Iris pigment epithelial cell (primary cell): ENCODE results near the gene SRGN.

Source experiments
- DNase-seq: peaks from one replicate; pipeline ENCODE4 v3.0.0-alpha.2; 2011; ENCODE audit warnings: low read depth

Gene SRGN

GRCh38 chr10:69061305-69062161 lies 26.4 kb upstream of the SRGN start:
- peak; percentile 100 for DNase-seq

- DNase-seq = no peak
Observed at GRCh38 chr10:69062901-69063300, 25.0 kb upstream of the SRGN start.

- peak; percentile 15 for DNase-seq
Observed at GRCh38 chr10:69064762-69065328, 23.1 kb upstream of the SRGN start.

- peak; percentile 79 for DNase-seq
Observed at GRCh38 chr10:69065406-69066361, 22.2 kb upstream of the SRGN start.

DNA sequence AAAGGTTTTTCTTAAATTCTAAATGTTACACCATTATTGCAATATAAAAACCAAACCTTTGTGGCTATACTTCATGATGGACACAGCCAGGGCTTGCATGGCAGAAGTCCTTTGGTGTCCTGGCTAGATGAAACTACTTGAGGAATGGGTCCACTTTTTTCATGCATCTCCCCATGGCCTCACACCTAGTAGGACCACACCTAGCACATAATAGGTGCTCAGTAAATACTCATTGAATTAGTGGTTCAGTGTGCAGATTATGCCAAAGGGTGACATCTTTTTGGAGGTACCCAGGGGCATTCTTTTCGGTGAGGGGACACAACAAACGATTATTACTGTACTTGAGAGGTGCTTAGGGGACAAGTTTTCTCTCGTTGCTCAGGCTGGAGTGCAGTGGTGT lies 20.7 kb upstream of the SRGN start:
- no peak for DNase-seq

DNA sequence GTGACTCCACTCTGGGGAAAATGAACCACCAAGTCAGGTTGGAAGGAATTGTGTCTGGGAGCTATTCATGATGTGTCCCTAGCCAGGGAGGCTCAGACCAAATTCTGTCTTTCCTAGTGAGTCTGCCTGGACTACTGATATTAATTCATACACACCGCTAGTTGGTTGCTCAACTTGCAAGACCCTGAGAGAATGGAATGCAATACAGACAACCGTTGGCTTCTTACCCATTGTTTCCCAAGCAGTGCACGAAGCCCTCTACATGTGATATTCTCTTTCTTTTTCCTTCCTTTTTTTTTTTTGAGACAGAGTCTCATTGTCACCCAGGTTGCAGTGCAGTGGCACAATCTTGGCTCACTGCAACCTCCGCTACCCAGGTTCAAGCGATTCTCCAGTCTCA lies 19.4 kb upstream of the SRGN start:
- DNase-seq = peak; percentile 72

- DNase-seq = no peak
Observed at GRCh38 chr10:69069090-69070042, 18.5 kb upstream of the SRGN start.

DNA sequence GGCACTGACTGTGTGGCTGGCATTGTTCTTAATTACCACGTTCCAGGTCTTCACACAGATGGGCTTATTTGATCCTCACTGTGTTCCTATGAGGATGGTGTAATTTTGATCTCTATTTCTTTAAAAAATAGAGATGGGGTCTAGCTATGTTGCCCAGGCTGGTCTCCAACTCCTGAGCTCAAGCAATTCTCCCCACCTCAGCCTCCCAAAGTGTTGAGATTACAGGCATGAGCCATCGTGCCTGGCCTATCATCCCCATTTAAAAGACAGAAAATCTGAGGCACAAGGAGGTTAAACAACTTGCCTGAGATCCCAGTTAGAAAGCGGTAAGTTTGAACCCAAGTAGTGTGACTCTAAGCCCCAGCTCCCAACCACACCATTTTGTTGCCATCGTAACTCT lies 17.0 kb upstream of the SRGN start:
- DNase-seq = no peak

GRCh38 chr10:69071610-69072009 lies 16.3 kb upstream of the SRGN start:
- no peak for DNase-seq

GRCh38 chr10:69073026-69073425 lies 14.9 kb upstream of the SRGN start:
- DNase-seq = no peak

DNA sequence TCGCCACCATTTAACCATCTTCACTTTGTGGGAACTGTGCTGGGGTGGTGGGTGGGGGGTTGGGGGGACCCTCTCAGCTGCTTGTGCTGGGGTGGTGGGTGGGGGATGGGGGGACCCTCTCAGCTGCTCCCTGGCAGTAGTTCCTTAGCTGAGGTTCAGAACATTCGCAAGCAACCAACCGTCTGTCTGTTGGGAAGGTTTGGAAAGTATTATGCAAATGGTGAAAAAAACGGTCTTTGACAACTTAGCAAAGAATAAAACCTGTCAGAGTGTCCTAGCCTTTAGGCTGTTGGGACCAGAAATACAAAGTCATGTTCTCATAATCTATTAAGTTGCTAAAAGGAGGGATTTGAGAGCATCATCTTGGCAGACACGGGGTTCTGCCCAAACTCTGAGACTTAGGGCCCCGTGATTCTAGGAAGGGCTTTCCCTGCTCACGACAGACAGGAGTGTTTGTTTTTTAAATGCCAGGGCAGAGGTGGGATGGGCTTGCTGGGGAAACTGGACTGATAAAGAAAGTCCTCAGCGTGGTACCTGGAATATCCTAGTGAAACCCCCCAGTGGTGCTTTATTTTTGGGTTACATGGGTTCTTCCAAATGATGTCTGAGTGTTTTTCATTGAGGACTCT lies 14.1 kb upstream of the SRGN start:
- DNase-seq = no peak

- no peak for DNase-seq
Observed at GRCh38 chr10:69074532-69074931, 13.4 kb upstream of the SRGN start.

DNA sequence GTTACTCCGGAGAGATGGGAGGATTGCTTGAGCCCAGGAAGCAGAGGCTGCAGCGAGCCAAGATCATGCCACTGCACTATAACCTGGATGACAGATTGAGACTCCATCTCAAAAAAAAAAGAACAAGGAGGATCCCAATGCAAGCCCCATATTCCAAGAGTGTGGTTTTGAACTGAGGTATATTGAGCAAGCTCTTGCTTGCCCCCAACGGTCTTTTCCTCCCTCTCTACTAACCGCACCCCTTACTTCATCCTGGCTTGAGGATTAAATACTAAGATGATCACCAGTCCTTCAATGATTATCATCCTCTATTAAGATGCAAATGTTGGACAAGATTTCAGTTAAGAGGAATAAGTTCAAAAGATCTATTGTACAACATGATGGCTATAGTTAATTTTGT lies 12.5 kb upstream of the SRGN start:
- DNase-seq = no peak

GRCh38 chr10:69078311-69078710 lies 9.6 kb upstream of the SRGN start:
- no peak for DNase-seq

GRCh38 chr10:69080226-69080625 lies 7.7 kb upstream of the SRGN start:
- no peak for DNase-seq

- peak; percentile 40 for DNase-seq
Observed at GRCh38 chr10:69086001-69086509, 1.8 kb upstream of the SRGN start.

DNA sequence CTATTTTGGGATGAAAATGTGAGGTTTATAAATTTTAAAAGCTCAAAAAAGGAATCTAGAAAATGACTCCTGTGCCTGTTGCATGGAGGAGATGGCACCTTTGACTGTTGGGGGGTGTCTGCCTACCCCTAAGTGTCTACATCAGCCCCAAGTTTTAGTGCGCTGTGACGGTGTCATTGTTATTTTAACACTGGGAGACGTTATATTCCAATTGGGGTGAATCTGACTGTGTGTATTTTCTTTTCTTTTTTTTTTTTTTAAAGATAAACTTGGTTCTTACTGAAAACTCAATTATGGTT lies 517 bp downstream of the SRGN start:
- no peak for DNase-seq

- peak; percentile 83 for DNase-seq
Observed at GRCh38 chr10:69088801-69089501, 1.0 kb downstream of the SRGN start.

DNA sequence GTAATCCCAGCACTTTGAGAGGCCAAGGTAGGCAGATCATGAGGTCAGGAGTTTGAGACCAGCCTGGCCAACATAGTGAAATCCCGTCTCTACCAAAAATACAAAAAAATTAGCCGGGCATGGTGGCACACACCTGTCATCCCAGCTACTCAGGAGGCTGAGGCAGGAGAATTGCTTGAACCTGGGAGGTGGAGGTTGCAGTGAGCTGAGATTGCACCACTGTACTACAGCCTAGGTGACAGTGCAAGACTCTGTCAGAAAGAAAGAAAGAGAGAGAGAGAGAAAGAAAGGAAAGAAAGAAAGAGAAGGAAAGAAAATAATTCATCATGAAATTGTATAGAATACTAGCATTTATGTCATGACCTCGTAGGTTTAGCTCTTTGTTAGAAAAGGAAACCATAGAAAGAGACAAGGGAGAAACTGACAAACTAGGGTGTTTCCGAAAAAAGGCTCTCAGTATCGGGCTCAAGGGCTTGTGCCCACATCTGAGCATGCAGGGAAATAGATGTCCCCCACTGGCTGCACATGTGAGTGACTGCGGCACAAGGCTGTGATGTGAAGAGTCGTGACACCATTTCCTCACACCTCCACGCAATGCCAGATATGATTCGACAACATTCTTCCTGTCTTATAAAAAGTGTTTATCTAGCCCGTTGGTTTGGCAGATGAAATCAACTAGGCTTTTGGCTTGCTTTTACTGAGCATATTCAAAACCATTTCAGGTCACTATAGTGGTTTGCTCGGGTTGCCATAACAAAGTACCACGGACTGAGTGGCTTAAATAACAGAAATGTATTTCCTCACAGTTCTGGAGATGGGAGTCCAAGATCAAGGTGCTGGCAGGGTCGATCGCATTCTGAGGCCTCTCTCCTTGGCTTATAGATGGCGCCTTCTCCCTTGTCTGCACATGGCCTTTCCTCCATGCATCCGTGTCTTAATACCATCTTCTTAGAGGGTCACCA lies 2.0 kb downstream of the SRGN start:
- peak; percentile 81 for DNase-seq
